CD4-positive, alpha-beta T cell (primary cell): ENCODE data around the gene KLHL34. TPM values are rescaled to one million over a fixed set of nuclear protein-coding genes. Genes with fewer than 3 reads are reported as not detected.
A peak's percentile ranks its signal among the peaks of the same experiment; 100 is the strongest.

Source experiments
- ATAC-seq: fragments of 200-7000 bp; cut with Tn5 transposase; one replicate; pipeline ENCODE4 v1.10.0; 2022; ENCODE audit warnings: mild to moderate bottlenecking; ENCODE audit not compliant: poor library complexity
- CTCF ChIA-PET: fragments of 350-600 bp; sonication (Branson Sonifier 250); formaldehyde crosslinking; loops from one replicate; lab custom pipeline; 2021; ENCODE audit warnings: antibody characterized with exemption, inconsistent platforms; lab: Charles Lee
- POLR2A ChIA-PET: fragments of 350-600 bp; sonication (Branson Sonifier 250); formaldehyde crosslinking; loops from one replicate; lab custom pipeline; 2021; ENCODE audit warnings: antibody characterized with exemption, inconsistent platforms; lab: Charles Lee
- DNase-seq, 14 experiments: peaks; one replicate each; pipeline ENCODE4 v3.0.0-alpha.2; 2013 to 2020; ENCODE audit warnings: mixed read lengths in 2 of 14
- H3K27ac ChIP-seq, 2 donors: one replicate each; pipeline versions ENCODE4 v1.5.1 to v1.7.0; 2013; ENCODE audit warnings: low read length in 2 of 2, low read depth in 1 of 2, mild to moderate bottlenecking in 1 of 2
- H3K27me3 ChIP-seq, 2 experiments: 1 replicate in 1 of 2; 2 replicates in 1 of 2; pipeline versions ENCODE4 v1.6.1 to v1.7.0; 2013; ENCODE audit warnings: low read length in 2 of 2, control low read depth in 1 of 2, mild to moderate bottlenecking in 1 of 2, moderate library complexity in 1 of 2; ENCODE audit not compliant: insufficient read depth in 2 of 2, control insufficient read depth in 1 of 2
- H3K36me3 ChIP-seq: one replicate; pipeline ENCODE4 v1.6.1; 2013; ENCODE audit warnings: low read length, control low read depth; ENCODE audit not compliant: insufficient read depth
- H3K4me1 ChIP-seq: one replicate; pipeline ENCODE4 v1.6.1; 2013; ENCODE audit warnings: low read length, control low read depth; ENCODE audit not compliant: insufficient read depth
- H3K4me3 ChIP-seq: one replicate; pipeline ENCODE4 v1.5.1; 2013; ENCODE audit warnings: mild to moderate bottlenecking, low read length, moderate library complexity
- H3K9me3 ChIP-seq, 2 experiments: 1 replicate in 1 of 2; 2 replicates in 1 of 2; pipeline versions ENCODE4 v1.6.1 to v1.7.0; 2013; ENCODE audit warnings: low read length in 2 of 2, mild to moderate bottlenecking in 2 of 2, control low read depth in 1 of 2, moderate library complexity in 1 of 2; ENCODE audit not compliant: control insufficient read depth in 1 of 2, insufficient read depth in 1 of 2
- H3K27ac Mint-ChIP-seq: one replicate; pipeline ENCODE4 v1.8.0; 2020; ENCODE audit warnings: mixed read lengths
- H3K27me3 Mint-ChIP-seq: one replicate; pipeline ENCODE4 v1.8.0; 2021; ENCODE audit warnings: mixed read lengths
- H3K36me3 Mint-ChIP-seq: one replicate; pipeline ENCODE4 v1.8.0; 2021; ENCODE audit warnings: low read depth, mixed read lengths
- H3K4me1 Mint-ChIP-seq: one replicate; pipeline ENCODE4 v1.8.0; 2021; ENCODE audit warnings: low read depth, mixed read lengths
- H3K4me3 Mint-ChIP-seq: one replicate; pipeline ENCODE4 v1.8.0; 2020; ENCODE audit warnings: mild to moderate bottlenecking, mixed read lengths
- H3K9me3 Mint-ChIP-seq: one replicate; pipeline ENCODE4 v1.8.0; 2020; ENCODE audit warnings: mixed read lengths
- CTCF ChIP-seq: fragments of 200-600 bp; IDR thresholded peaks from one replicate; pipeline ENCODE4 v1.8.0; 2022; ENCODE audit warnings: antibody characterized with exemption, mild to moderate bottlenecking
- intact Hi-C, 2 experiments: fragments of 100-400 bp; cut with DNase I in 1 of 2; cut with micrococcal nuclease in 1 of 2; formaldehyde crosslinking; loops; one replicate each; pipeline versions ENCODE4 v1.15.1 to v1.9.0; 2023 to 2025; cut with DNase I, micrococcal nuclease
- total RNA-seq, 174 experiments: library from RNA in 2 of 174; stranded (reverse) in 2 of 174; gene quantifications; one replicate each; pipeline ENCODE4 v1.2.3 and lab custom pipeline; 2021 to 2026

KLHL34 gene
- total RNA-seq, 2 experiments from 2014 or later, result 0.52 to 0.70 TPM

GRCh38 chrX:21655901-21656586 lies 2.1 kb downstream of the KLHL34 start:
- H3K27ac Mint-ChIP-seq, result peak overlapping the region; percentile 59
- no peak for ATAC-seq

GRCh38 chrX:21645886-21646285 lies 12.2 kb downstream of the KLHL34 start:
- H3K9me3 Mint-ChIP-seq, result no peaks in the 10 kb centered on the region
- no peaks in the 10 kb centered on the region for H3K27me3 Mint-ChIP-seq
- Histone ChIP-seq H3K27me3 (no peaks in the 10 kb centered on the region), H3K4me1 (no peaks in the 10 kb centered on the region), H3K27ac (no peak overlapping the region), H3K9me3 (no peaks in the 10 kb centered on the region), H3K36me3 (no peaks in the 10 kb centered on the region), H3K4me3 (no peak overlapping the region)
- no peaks in the 10 kb centered on the region for H3K4me1 Mint-ChIP-seq
- ChIA-PET POLR2A (no interaction called here), CTCF (no interaction called here)
- DNase-seq, result no peak
- ATAC-seq, result no peak
- TF ChIP-seq CTCF, result no peak
- H3K4me3 Mint-ChIP-seq, result no peak overlapping the region
- intact Hi-C loops, result no loop called here
- no peak overlapping the region for H3K27ac Mint-ChIP-seq
- H3K36me3 Mint-ChIP-seq, result peaks cover 10% of the 10 kb centered on the region

More at GRCh38 chrX:21655901-21656586, 2.1 kb downstream of the KLHL34 start:
- CTCF ChIA-PET, result no interaction called here
- no peak overlapping the region for H3K4me3 Mint-ChIP-seq
- H3K27me3 Mint-ChIP-seq, result no peaks in the 10 kb centered on the region
- intact Hi-C loops, result no loop called here
- H3K4me1 Mint-ChIP-seq, result peaks cover 10% of the 10 kb centered on the region
- Histone ChIP-seq H3K9me3 (peaks cover 0 to 16% of the 10 kb centered on the region in 2 experiments), H3K27me3 (no peaks in the 10 kb centered on the region), H3K27ac (no peak overlapping the region), H3K4me3 (no peak overlapping the region), H3K36me3 (no peaks in the 10 kb centered on the region), H3K4me1 (peaks cover 5% of the 10 kb centered on the region)
- POLR2A ChIA-PET, result no interaction called here
- TF ChIP-seq CTCF, result no peak
- H3K36me3 Mint-ChIP-seq, result no peaks in the 10 kb centered on the region
- peak in 1 of 14 experiments; percentile 2 for DNase-seq
- no peaks in the 10 kb centered on the region for H3K9me3 Mint-ChIP-seq

GRCh38 chrX:21645431-21645830 lies 12.7 kb downstream of the KLHL34 start:
- H3K9me3 ChIP-seq, result no peaks in the 10 kb centered on the region
- no peak for TF ChIP-seq CTCF
- H3K36me3 ChIP-seq, result no peaks in the 10 kb centered on the region
- ATAC-seq (no peak), DNase-seq (no peak)
- Mint-ChIP-seq H3K4me1 (no peaks in the 10 kb centered on the region), H3K27me3 (no peaks in the 10 kb centered on the region), H3K4me3 (no peak overlapping the region), H3K9me3 (no peaks in the 10 kb centered on the region), H3K27ac (no peak overlapping the region), H3K36me3 (peaks cover 10% of the 10 kb centered on the region)
- H3K27me3 ChIP-seq, result no peaks in the 10 kb centered on the region
- intact Hi-C loops, result no loop called here
- POLR2A ChIA-PET, result no interaction called here
- H3K4me1 ChIP-seq, result no peaks in the 10 kb centered on the region
- H3K27ac ChIP-seq, result no peak overlapping the region
- no peak overlapping the region for H3K4me3 ChIP-seq
- CTCF ChIA-PET, result no interaction called here
